ENCODE measurements around the gene RNF26. TPM values are rescaled to one million over a fixed set of nuclear protein-coding genes. Genes with fewer than 3 reads are reported as not detected.

RNF26 gene
- total and polyA plus RNA-seq, 5 donors = 9.7 to 19.6 (median 14.3) TPM

GRCh38 chr11:119367661-119368120 lies 33.4 kb downstream of the RNF26 start:
- intact Hi-C loops (cut with DNase I) = no loop called here
- WGBS = 58% methylated on average over 9 of the region's 9 CpGs
- ATAC-seq = no peak

GRCh38 chr11:119368121-119369034 lies 34.1 kb downstream of the RNF26 start:
- DNase-seq (peak; percentile 57 to 89 (median 84)), ATAC-seq (peak; percentile 15 to 42)
- Histone ChIP-seq H3K9me3 (ENCODE audit: control insufficient read depth, low read length) (no peaks in the 10 kb centered on the region), H3K4me3 (ENCODE audit: low read length) (no peak overlapping the region), H3K4me1 (ENCODE audit: control insufficient read depth, insufficient read depth, low read length) (peaks cover 13% of the 10 kb centered on the region), H3K27me3 (ENCODE audit: control insufficient read depth, insufficient read depth) (no peaks in the 10 kb centered on the region), H3K27ac (ENCODE audit: low read length) (peak overlapping the region; percentile 88)
- intact Hi-C loops (cut with DNase I) = no loop called here
- WGBS = 40% methylated on average over 17 of the region's 17 CpGs

More at GRCh38 chr11:119367661-119368120, 33.4 kb downstream of the RNF26 start:
- peak overlapping the region; percentile 88 for H3K27ac ChIP-seq (ENCODE audit: low read length)
- no peak overlapping the region for H3K4me3 ChIP-seq (ENCODE audit: low read length)
- no peaks in the 10 kb centered on the region for H3K9me3 ChIP-seq (ENCODE audit: control insufficient read depth, low read length)
- DNase-seq = no peak
- no peaks in the 10 kb centered on the region for H3K27me3 ChIP-seq (ENCODE audit: control insufficient read depth, insufficient read depth)
- H3K4me1 ChIP-seq (ENCODE audit: control insufficient read depth, insufficient read depth, low read length) = peaks cover 13% of the 10 kb centered on the region

GRCh38 chr11:119369132-119369925 lies 35.0 kb downstream of the RNF26 start:
- ATAC-seq = no peak
- WGBS = 63% methylated on average over 13 of the region's 13 CpGs
- intact Hi-C loops (cut with DNase I) = no loop called here
- no peaks in the 10 kb centered on the region for H3K9me3 ChIP-seq (ENCODE audit: control insufficient read depth, low read length)
- DNase-seq = no peak
- H3K4me1 ChIP-seq (ENCODE audit: control insufficient read depth, insufficient read depth, low read length) = peaks cover 17% of the 10 kb centered on the region
- no peaks in the 10 kb centered on the region for H3K27me3 ChIP-seq (ENCODE audit: control insufficient read depth, insufficient read depth)
- H3K27ac ChIP-seq (ENCODE audit: low read length) = peak overlapping the region; percentile 88
- no peak overlapping the region for H3K4me3 ChIP-seq (ENCODE audit: low read length)

- WGBS = 41% methylated on average over 8 of the region's 8 CpGs
- peaks cover 22% of the 10 kb centered on the region for H3K4me1 ChIP-seq (ENCODE audit: control insufficient read depth, insufficient read depth, low read length)
- H3K4me3 ChIP-seq (ENCODE audit: low read length) = no peak overlapping the region
- DNase-seq (peak in 2 of 3 donors; percentile 77 to 80), ATAC-seq (peak; percentile 5 to 9)
- no peaks in the 10 kb centered on the region for H3K9me3 ChIP-seq (ENCODE audit: control insufficient read depth, low read length)
- H3K27me3 ChIP-seq (ENCODE audit: control insufficient read depth, insufficient read depth) = no peaks in the 10 kb centered on the region
- peak overlapping the region; percentile 90 for H3K27ac ChIP-seq (ENCODE audit: low read length)
- intact Hi-C loops (cut with DNase I) = no loop called here
Measured at GRCh38 chr11:119370486-119371046, 36.2 kb downstream of the RNF26 start.

- no peaks in the 10 kb centered on the region for H3K9me3 ChIP-seq (ENCODE audit: control insufficient read depth, low read length)
- WGBS = 53% methylated on average over 8 of the region's 8 CpGs
- ATAC-seq = no peak
- peak overlapping the region; percentile 90 for H3K27ac ChIP-seq (ENCODE audit: low read length)
- no peak overlapping the region for H3K4me3 ChIP-seq (ENCODE audit: low read length)
- H3K4me1 ChIP-seq (ENCODE audit: control insufficient read depth, insufficient read depth, low read length) = peaks cover 22% of the 10 kb centered on the region
- DNase-seq = no peak
- intact Hi-C loops (cut with DNase I) = no loop called here
- no peaks in the 10 kb centered on the region for H3K27me3 ChIP-seq (ENCODE audit: control insufficient read depth, insufficient read depth)
Measured at GRCh38 chr11:119371067-119371601, 36.8 kb downstream of the RNF26 start.

- peak in 2 of 3 donors; percentile 26 to 64 for DNase-seq
- no peak for ATAC-seq
- WGBS = 57% methylated on average over 8 of the region's 8 CpGs
- Histone ChIP-seq H3K27ac (ENCODE audit: low read length) (peak overlapping the region; percentile 90), H3K27me3 (ENCODE audit: control insufficient read depth, insufficient read depth) (no peaks in the 10 kb centered on the region), H3K4me1 (ENCODE audit: control insufficient read depth, insufficient read depth, low read length) (peaks cover 22% of the 10 kb centered on the region), H3K9me3 (ENCODE audit: control insufficient read depth, low read length) (no peaks in the 10 kb centered on the region), H3K4me3 (ENCODE audit: low read length) (no peak overlapping the region)
- intact Hi-C loops (cut with DNase I) = loop anchor here in 1 of 4 donors (2.0 kb wide), 1 partner anchor 15 kb away; no protein-coding TSS in a partner anchor
Measured at GRCh38 chr11:119371778-119372182, 37.5 kb downstream of the RNF26 start.

- H3K9me3 ChIP-seq (ENCODE audit: control insufficient read depth, low read length) = no peaks in the 10 kb centered on the region
- DNase-seq (peak in 1 of 3 donors; percentile 53), ATAC-seq (no peak)
- no peaks in the 10 kb centered on the region for H3K27me3 ChIP-seq (ENCODE audit: control insufficient read depth, insufficient read depth)
- H3K27ac ChIP-seq (ENCODE audit: low read length) = peak overlapping the region; percentile 69
- H3K4me1 ChIP-seq (ENCODE audit: control insufficient read depth, insufficient read depth, low read length) = peaks cover 17% of the 10 kb centered on the region
- WGBS = 76% methylated on average over 26 of the region's 26 CpGs
- H3K4me3 ChIP-seq (ENCODE audit: low read length) = no peak overlapping the region
- intact Hi-C loops (cut with DNase I) = loop anchor here in 1 of 4 donors (2.0 kb wide), 1 partner anchor 16 kb away; no protein-coding TSS in a partner anchor
Measured at GRCh38 chr11:119372260-119373058, 38.1 kb downstream of the RNF26 start.

GRCh38 chr11:119373059-119373920 lies 39.0 kb downstream of the RNF26 start:
- no peak overlapping the region for H3K4me3 ChIP-seq (ENCODE audit: low read length)
- no peak overlapping the region for H3K27ac ChIP-seq (ENCODE audit: low read length)
- ATAC-seq = no peak
- no peaks in the 10 kb centered on the region for H3K27me3 ChIP-seq (ENCODE audit: control insufficient read depth, insufficient read depth)
- H3K9me3 ChIP-seq (ENCODE audit: control insufficient read depth, low read length) = no peaks in the 10 kb centered on the region
- peak in 2 of 3 donors; percentile 30 to 62 for DNase-seq
- peaks cover 13% of the 10 kb centered on the region for H3K4me1 ChIP-seq (ENCODE audit: control insufficient read depth, insufficient read depth, low read length)
- intact Hi-C loops (cut with DNase I) = loop anchor here in 1 of 4 donors (2.0 kb wide), 1 partner anchor 16 kb away; no protein-coding TSS in a partner anchor
- 79% methylated on average over 23 of the region's 23 CpGs for WGBS

- intact Hi-C loops (cut with DNase I) = loop anchor here in 1 of 4 donors (2.0 kb wide), 1 partner anchor 17 kb away; no protein-coding TSS in a partner anchor
- 41% methylated on average over 5 of the region's 5 CpGs for WGBS
- peak in 1 of 2 donors; percentile 7 for ATAC-seq
- H3K27ac ChIP-seq (ENCODE audit: low read length) = peak overlapping the region; percentile 96
- no peaks in the 10 kb centered on the region for H3K27me3 ChIP-seq (ENCODE audit: control insufficient read depth, insufficient read depth)
- H3K4me3 ChIP-seq (ENCODE audit: low read length) = no peak overlapping the region
- peaks cover 13% of the 10 kb centered on the region for H3K4me1 ChIP-seq (ENCODE audit: control insufficient read depth, insufficient read depth, low read length)
- no peaks in the 10 kb centered on the region for H3K9me3 ChIP-seq (ENCODE audit: control insufficient read depth, low read length)
- DNase-seq = peak; percentile 60 to 88 (median 83)
Measured at GRCh38 chr11:119373921-119374631, 39.7 kb downstream of the RNF26 start.

Data from right cardiac atrium (tissue), 5 donors.